GM12878 (cell line): ENCODE measurements around the gene RAMACL. TPM values are rescaled to one million over a fixed set of nuclear protein-coding genes. Genes with fewer than 3 reads are reported as not detected.

ENCODE experiments used
- ATAC-seq: fragments of 200-7000 bp; cut with Tn5 transposase; 3 replicates; pipeline ENCODE4 v1.9.1; 2020; ENCODE audit warnings: mild to moderate bottlenecking, moderate library complexity
- BruUV-seq: library from RNA; stranded (reverse); fragments of 400-500 nt; replicated peaks from 2 replicates; lab custom pipeline; 2021; lab: Mats Ljungman, UMichigan
- CTCF ChIA-PET: fragments of 300-600 bp; sonication (Branson Sonifier 250); formaldehyde crosslinking; extraction: SDS; loops from one replicate; lab custom pipeline; 2021; ENCODE audit warnings: inconsistent platforms; lab: Yijun Ruan, JAX
- POLR2A ChIA-PET: fragments of 350-600 bp; formaldehyde crosslinking; extraction: SDS; loops from one replicate; lab custom pipeline; 2021; ENCODE audit warnings: inconsistent platforms; lab: Charles Lee
- RAD21 ChIA-PET: fragments of 300-600 bp; sonication (Branson Sonifier 250); formaldehyde crosslinking; loops from one replicate; lab custom pipeline; 2023; ENCODE audit warnings: antibody characterized with exemption; ENCODE audit not compliant: unreplicated experiment; lab: Charles Lee
- SMC1A ChIA-PET: fragments of 300-600 bp; sonication (Branson Sonifier 250); formaldehyde crosslinking; loops from one replicate; lab custom pipeline; 2023; ENCODE audit not compliant: unreplicated experiment, uncharacterized antibody; lab: Charles Lee
- DNase-seq: peaks from one replicate; pipeline ENCODE4 v3.0.0-alpha.2; 2011; ENCODE audit warnings: low read depth, low spot score
- FAIRE-seq: peaks from 3 replicates; lab custom pipeline; 2011; peaks lifted over from hg19 to GRCh38; lab: Jason Lieb, UNC
- H2AFZ ChIP-seq: 2 replicates; pipeline ENCODE4 v1.6.0; 2011; ENCODE audit warnings: low read depth, low read length, control low read depth; ENCODE audit not compliant: control insufficient read depth
- H3K27ac ChIP-seq: 2 replicates; pipeline ENCODE4 v1.5.1; 2011; ENCODE audit warnings: control low read depth; ENCODE audit not compliant: control insufficient read depth, insufficient read depth
- H3K27me3 ChIP-seq, 2 experiments: replicated peaks in 1 of 2; 2 replicates each; pipeline versions ENCODE4 v1.6.0 to v1.6.1; 2011; ENCODE audit warnings: low read length in 1 of 2; ENCODE audit not compliant: control insufficient read depth in 2 of 2, insufficient read depth in 2 of 2
- H3K36me3 ChIP-seq, 2 experiments: 2 replicates each; pipeline ENCODE4 v1.5.1; 2011; ENCODE audit warnings: low read length in 1 of 2; ENCODE audit not compliant: control insufficient read depth in 2 of 2, insufficient read depth in 2 of 2
- H3K4me1 ChIP-seq: 2 replicates; pipeline ENCODE4 v1.6.1; 2011; ENCODE audit warnings: mild to moderate bottlenecking, low read length, moderate library complexity, mixed read lengths; ENCODE audit not compliant: control insufficient read depth, insufficient read depth
- H3K4me2 ChIP-seq: 2 replicates; pipeline ENCODE4 v1.6.0; 2011; ENCODE audit warnings: control low read depth; ENCODE audit not compliant: control insufficient read depth, insufficient read depth
- H3K4me3 ChIP-seq: fragments of 200-600 bp; sonication (generic); 2 replicates; pipeline ENCODE4 v1.5.1; 2016
- H3K79me2 ChIP-seq: 2 replicates; pipeline ENCODE4 v1.6.0; 2011; ENCODE audit warnings: low read length; ENCODE audit not compliant: control insufficient read depth, insufficient read depth
- H3K9ac ChIP-seq: 2 replicates; pipeline ENCODE4 v1.8.0; 2011; ENCODE audit warnings: low read length, control low read depth, mixed read lengths; ENCODE audit not compliant: control insufficient read depth, insufficient read depth
- H3K9me3 ChIP-seq: replicated peaks from 3 replicates; pipeline ENCODE4 v1.5.1; 2011; ENCODE audit warnings: mild to moderate bottlenecking, low read length; ENCODE audit not compliant: control insufficient read depth, insufficient read depth
- H4K20me1 ChIP-seq: 2 replicates; pipeline ENCODE4 v1.6.0; 2011; ENCODE audit not compliant: control insufficient read depth, insufficient read depth
- ATF7 ChIP-seq: fragments of 450-650 bp; IDR thresholded peaks from 2 replicates; pipeline ENCODE4 v1.6.1; 2016; ENCODE audit warnings: low read depth, mild to moderate bottlenecking
- FOS ChIP-seq: IDR thresholded peaks from 3 replicates; pipeline ENCODE4 v1.6.1; 2011; ENCODE audit warnings: borderline replicate concordance; ENCODE audit not compliant: insufficient read length; ENCODE audit errors: extremely low read depth
- IKZF1 ChIP-seq: fragments of 450-650 bp; conservative IDR thresholded peaks from 2 replicates; pipeline ENCODE4 v1.6.1; 2017; ENCODE audit warnings: antibody characterized with exemption, mild to moderate bottlenecking
- KLF5 ChIP-seq: fragments of 450-650 bp; IDR thresholded peaks from 2 replicates; pipeline ENCODE4 v1.6.1; 2014; ENCODE audit warnings: mild to moderate bottlenecking; ENCODE audit not compliant: partially characterized antibody
- MEF2B ChIP-seq: fragments of 450-650 bp; IDR thresholded peaks from 2 replicates; pipeline ENCODE4 v1.6.1; 2018; ENCODE audit warnings: mild to moderate bottlenecking, moderate library complexity; ENCODE audit not compliant: partially characterized antibody, poor library complexity, severe bottlenecking
- RBBP5 ChIP-seq: fragments of 200-600 bp; sonication (generic); conservative IDR thresholded peaks from 2 replicates; pipeline ENCODE4 v1.6.1; 2016
- REST ChIP-seq: IDR thresholded peaks from 2 replicates; pipeline ENCODE4 v1.6.1; 2012; ENCODE audit warnings: mild to moderate bottlenecking, low read depth, low read length
- SKIL ChIP-seq: fragments of 450-650 bp; IDR thresholded peaks from 2 replicates; pipeline ENCODE4 v1.6.1; 2017; ENCODE audit warnings: mild to moderate bottlenecking, low read depth, inconsistent platforms; ENCODE audit not compliant: poor library complexity, severe bottlenecking
- SMAD5 ChIP-seq: IDR thresholded peaks from 2 replicates; pipeline ENCODE4 v1.6.1; 2016; ENCODE audit warnings: antibody characterized with exemption, low read depth
- SREBF1 ChIP-seq: IDR thresholded peaks from 2 replicates; pipeline ENCODE4 v1.6.1; 2012; ENCODE audit warnings: mild to moderate bottlenecking, low read length
- ZNF217 ChIP-seq: fragments of 450-650 bp; IDR thresholded peaks from 2 replicates; pipeline ENCODE4 v1.6.1; 2017; ENCODE audit warnings: antibody characterized with exemption, mild to moderate bottlenecking
- ZNF384 ChIP-seq: IDR thresholded peaks from 2 replicates; pipeline ENCODE4 v1.6.1; 2012; ENCODE audit warnings: low read depth, mild to moderate bottlenecking, low read length, improper control_type of control experiment, borderline replicate concordance
- ZNF592 ChIP-seq: fragments of 450-650 bp; IDR thresholded peaks from 2 replicates; pipeline ENCODE4 v1.6.1; 2017; ENCODE audit warnings: mild to moderate bottlenecking, moderate library complexity
- WGBS: methylation state at CpG from one replicate; pipeline ENCODE4 v1.1.6; 2016; ENCODE audit warnings: low lambda C conversion rate; ENCODE audit not compliant: insufficient replicate concordance, insufficient coverage; ENCODE audit errors: missing lambda C conversion rate; 5-methylcytosine and 5-hydroxymethylcytosine counted together
- in situ Hi-C: fragments of 300-500 bp; cut with MboI; formaldehyde crosslinking; loops from 9 replicates; pipeline ENCODE4 v1.14.3; 2018; ENCODE audit warnings: mixed read lengths
- intact Hi-C: fragments of 100-400 bp; cut with micrococcal nuclease; formaldehyde crosslinking; loops from one replicate; pipeline ENCODE4 v1.14.2; 2022; ENCODE audit not compliant: unreplicated experiment
- polyA plus RNA-seq, 11 experiments: library from polyadenylated mRNA; depleted of rRNA in 4 of 11; unstranded in 6 of 11; stranded (reverse) in 5 of 11; fragments of >200 nt; fragmentation: Nextera tagmentation in 4 of 11; fragmentation: Illumina TruSeq in 1 of 11; extraction: Ambion mirVana in 4 of 11; extraction: Trizol in 1 of 11; gene quantifications; 1 replicate in 1 of 11; 2 replicates in 10 of 11; pipeline versions ENCODE4 v1.2.1 to v1.2.3, GENCODE V29; 2011 to 2016; ENCODE audit warnings: inconsistent platforms in 2 of 11, missing spikeins in 2 of 11, low read depth in 1 of 11
- total RNA-seq, 4 experiments: library from RNA; depleted of rRNA in 3 of 4; stranded (reverse); fragments of >200 nt in 3 of 4; fragmentation: Illumina TruSeq in 1 of 4; extraction: Trizol in 1 of 4; gene quantifications; 2 replicates each; pipeline versions ENCODE4 v1.2.1 to v1.2.3, GENCODE V29; 2013 to 2021

Gene RAMACL
- total and polyA plus RNA-seq, 10 of the 15 experiments (the other 5 are each of a cell fraction or from before 2014, with no cell fraction given), result 0.09 to 1.3 (median 0.31) TPM; not detected in 1

GRCh38 chr6:166599205-166599604 is 12.7 kb upstream of the RAMACL start:
- ATAC-seq (no peak), FAIRE-seq (no peak), DNase-seq (no peak)
- Histone ChIP-seq H3K4me2 (no peak overlapping the region), H3K36me3 (no peaks in the 10 kb centered on the region), H3K27ac (no peak overlapping the region), H3K4me1 (no peaks in the 10 kb centered on the region), H3K27me3 (no peaks in the 10 kb centered on the region), H3K9ac (no peak overlapping the region), H3K79me2 (no peaks in the 10 kb centered on the region), H3K9me3 (no peaks in the 10 kb centered on the region; the same call in 1 of the 3 replicates), H2AFZ (no peak overlapping the region), H3K4me3 (no peak overlapping the region), H4K20me1 (no peaks in the 10 kb centered on the region)
- TF ChIP-seq ATF7 (no peak), FOS (no peak), SMAD5 (no peak), ZNF384 (no peak), SKIL (no peak), MEF2B (no peak), ZNF592 (no peak), RBBP5 (no peak), IKZF1 (no peak), REST (no peak), KLF5 (no peak), SREBF1 (no peak), ZNF217 (no peak)
- 34% methylated on average over 5 of the region's 5 CpGs for WGBS
- in situ Hi-C loops (no loop called here), intact Hi-C loops (no loop called here)
- ChIA-PET POLR2A (no interaction called here), SMC1A (interaction anchor here (0.6 kb wide), 1 partner anchor 1285 kb away, joined by 3 read pairs; no protein-coding TSS in a partner anchor), RAD21 (no interaction called here), CTCF (no interaction called here)
- no TSS peak for BruUV-seq
